Astrocyte of the cerebellum (primary cell): ENCODE measurements around the gene HDAC4.
A peak's percentile ranks its signal among the peaks of the same experiment; 100 is the strongest.

ENCODE experiments used
- DNase-seq: peaks from one replicate; pipeline ENCODE4 v3.0.0-alpha.2; 2011; ENCODE audit warnings: low read depth
- H3K4me3 ChIP-seq: 2 replicates; pipeline ENCODE4 v1.5.1; 2011; ENCODE audit warnings: mild to moderate bottlenecking, low read depth, low read length, moderate library complexity
- in situ Hi-C: cut with HindIII; loops from 2 replicates; pipeline ENCODE4 v1.10.0; 2017; ENCODE audit warnings: low sequenced_read_pairs
- TF ChIP-seq, protein P1 (sequence below): IDR thresholded peaks from 2 replicates; pipeline ENCODE4 v1.5.1; 2012; ENCODE audit warnings: low read length, low read depth, moderate library complexity, mild to moderate bottlenecking; ENCODE audit errors: missing control alignments

Gene HDAC4

DNA sequence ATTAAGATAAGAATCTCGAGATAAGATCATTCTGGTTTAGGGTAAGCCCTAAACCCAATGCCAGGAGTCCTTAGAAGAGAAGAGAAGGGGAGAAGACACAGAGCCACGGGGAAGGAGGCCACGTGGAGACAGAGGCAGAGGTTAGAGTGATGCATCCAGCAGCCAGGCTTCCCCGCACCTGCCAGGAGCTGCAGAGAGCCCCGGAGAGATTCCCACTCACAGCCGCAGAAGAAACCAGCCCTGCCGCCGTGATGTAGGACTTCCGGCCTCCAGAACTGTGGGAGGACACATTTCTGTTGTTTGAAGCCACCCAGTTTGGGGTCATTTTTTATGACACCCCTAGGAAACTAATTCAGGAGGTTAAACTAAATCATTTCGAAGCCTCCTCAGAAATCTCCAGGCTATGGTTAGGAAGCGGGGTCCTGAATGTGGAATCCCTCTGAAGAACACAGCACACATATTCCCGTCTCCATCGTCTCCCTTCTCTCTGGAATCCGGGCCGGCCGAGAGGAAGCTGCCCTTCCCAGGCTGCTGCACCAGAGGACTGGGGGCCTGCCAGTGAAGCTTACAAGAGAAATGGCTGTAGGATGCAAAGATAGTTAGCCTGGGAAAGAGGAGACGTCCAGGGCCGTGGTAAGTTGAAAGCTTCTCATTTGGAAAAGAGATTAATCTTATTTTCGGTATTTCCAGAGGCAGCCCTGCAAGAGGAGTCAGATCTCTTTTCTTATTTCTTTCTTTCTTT lies 396.4 kb downstream of the HDAC4 start:
- DNase-seq: no peak
- in situ Hi-C loops: loop anchor here (5.0 kb wide), 1 partner anchor 88 kb away; no protein-coding TSS in a partner anchor
- TF ChIP-seq, protein P1, sequence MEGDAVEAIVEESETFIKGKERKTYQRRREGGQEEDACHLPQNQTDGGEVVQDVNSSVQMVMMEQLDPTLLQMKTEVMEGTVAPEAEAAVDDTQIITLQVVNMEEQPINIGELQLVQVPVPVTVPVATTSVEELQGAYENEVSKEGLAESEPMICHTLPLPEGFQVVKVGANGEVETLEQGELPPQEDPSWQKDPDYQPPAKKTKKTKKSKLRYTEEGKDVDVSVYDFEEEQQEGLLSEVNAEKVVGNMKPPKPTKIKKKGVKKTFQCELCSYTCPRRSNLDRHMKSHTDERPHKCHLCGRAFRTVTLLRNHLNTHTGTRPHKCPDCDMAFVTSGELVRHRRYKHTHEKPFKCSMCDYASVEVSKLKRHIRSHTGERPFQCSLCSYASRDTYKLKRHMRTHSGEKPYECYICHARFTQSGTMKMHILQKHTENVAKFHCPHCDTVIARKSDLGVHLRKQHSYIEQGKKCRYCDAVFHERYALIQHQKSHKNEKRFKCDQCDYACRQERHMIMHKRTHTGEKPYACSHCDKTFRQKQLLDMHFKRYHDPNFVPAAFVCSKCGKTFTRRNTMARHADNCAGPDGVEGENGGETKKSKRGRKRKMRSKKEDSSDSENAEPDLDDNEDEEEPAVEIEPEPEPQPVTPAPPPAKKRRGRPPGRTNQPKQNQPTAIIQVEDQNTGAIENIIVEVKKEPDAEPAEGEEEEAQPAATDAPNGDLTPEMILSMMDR: no peak
- H3K4me3 ChIP-seq: no peak overlapping the region

DNA sequence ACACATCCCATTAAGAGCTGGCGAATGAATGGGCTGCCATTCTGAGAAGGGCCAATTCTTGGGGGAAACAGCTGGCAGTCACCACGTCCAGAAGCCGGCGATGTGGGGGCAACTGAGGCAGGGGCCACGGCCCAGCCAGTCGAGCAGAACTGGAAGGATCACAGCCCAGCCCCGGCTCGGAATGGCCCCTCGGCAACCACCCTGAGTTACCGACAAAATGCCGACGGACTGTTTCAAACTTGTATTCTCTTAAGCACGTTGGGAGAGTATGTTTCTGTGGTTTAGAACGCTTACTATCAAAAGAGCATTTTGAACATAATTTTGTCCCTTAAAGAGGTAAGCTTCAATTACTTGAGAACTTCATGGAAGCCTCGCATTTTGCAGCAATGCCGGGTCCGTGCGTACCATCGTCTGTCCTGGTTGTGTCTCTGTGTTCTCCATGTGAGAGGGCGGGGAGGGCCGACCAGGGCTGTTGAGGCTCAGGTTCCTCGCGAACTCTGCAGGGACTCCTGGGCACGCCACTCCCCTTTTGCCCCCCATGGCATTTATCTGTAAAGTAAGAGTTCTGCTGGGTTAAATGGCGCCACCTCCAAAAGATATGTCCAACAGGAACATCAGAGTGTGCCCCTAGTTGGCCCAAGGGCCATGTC lies 397.1 kb downstream of the HDAC4 start:
- in situ Hi-C loops: loop anchor here (5.0 kb wide), 1 partner anchor 89 kb away; no protein-coding TSS in a partner anchor
- TF ChIP-seq, protein P1: no peak
- DNase-seq: no peak
- H3K4me3 ChIP-seq: no peak overlapping the region

DNA sequence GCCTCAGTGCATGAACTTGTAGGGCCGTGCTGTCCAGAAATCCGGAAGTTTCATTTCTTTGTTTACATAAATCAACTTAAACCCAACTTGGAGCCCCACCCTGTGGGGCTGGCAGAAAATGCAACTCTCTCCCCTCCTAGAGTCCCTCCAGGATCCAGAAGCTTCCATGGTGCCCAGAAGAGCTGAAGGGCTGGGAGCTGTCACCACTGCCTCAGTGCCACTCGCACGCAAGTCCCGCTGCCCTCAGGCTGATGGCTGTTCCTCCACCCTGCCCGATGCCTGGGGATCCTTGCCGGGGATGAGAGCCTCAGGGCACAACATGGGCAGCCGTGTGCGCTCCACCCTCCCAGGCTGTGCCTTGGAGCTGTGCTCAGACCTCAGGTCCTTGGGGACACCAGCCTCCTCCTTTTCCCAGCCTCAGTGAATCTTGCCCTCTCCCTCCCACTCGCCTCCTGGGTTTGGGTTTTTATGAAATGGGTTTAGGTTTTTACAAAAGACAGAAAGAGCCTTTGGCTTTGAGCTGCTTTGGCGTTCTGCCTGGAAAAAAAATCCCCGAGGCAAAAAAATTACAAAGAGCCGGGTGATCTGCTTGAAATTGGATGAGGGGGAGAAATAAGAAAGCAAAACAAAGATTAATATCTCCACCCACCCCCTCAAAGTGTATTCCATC lies 397.7 kb downstream of the HDAC4 start:
- in situ Hi-C loops: loop anchor here (5.0 kb wide), 1 partner anchor 89 kb away; no protein-coding TSS in a partner anchor
- no peak overlapping the region for H3K4me3 ChIP-seq
- TF ChIP-seq, protein P1: peak; percentile 13
- peak; percentile 11 for DNase-seq

DNA sequence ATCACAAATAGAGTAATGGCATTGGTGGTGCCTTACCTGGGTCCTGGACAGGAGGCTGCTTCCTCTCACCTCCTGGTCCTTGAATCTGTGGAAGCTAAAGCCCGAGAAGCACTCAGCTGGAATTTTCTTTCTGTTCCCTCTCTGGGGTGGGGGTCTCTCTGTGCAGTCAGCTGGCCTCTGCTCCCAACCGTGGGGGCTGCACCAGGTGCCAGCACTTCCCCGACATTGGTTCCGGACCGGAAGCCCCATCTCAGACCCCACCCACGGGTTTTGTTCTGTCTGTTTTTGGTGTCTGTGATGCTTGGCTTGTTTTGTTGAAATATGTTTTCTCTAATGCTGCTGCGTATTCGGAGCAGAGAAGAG lies 398.2 kb downstream of the HDAC4 start:
- TF ChIP-seq, protein P1: no peak
- DNase-seq: no peak
- in situ Hi-C loops: loop anchor here (5.0 kb wide), 1 partner anchor 90 kb away; no protein-coding TSS in a partner anchor
- H3K4me3 ChIP-seq: no peak overlapping the region

DNA sequence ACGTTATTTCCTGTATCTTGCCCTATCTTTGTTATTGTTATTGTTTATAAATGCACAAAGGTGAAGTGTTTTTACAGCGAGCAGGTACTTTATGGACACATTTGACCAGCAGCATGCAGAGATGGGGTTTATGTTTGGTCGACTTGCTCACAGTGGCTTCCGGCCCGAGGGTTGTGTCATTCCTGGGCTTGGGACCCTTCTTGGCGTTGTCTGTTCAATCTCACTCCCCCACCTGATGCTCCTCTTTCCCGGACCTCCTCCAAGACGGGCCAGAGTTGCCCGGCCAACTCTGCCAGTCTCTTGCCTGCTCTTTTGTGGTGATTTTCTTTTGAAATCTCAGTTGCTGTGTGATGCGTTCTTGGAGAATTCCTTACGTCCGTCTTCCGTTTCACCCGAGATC lies 399.0 kb downstream of the HDAC4 start:
- DNase-seq: no peak
- in situ Hi-C loops: loop anchor here (5.0 kb wide), 1 partner anchor 91 kb away; no protein-coding TSS in a partner anchor
- TF ChIP-seq, protein P1: no peak
- H3K4me3 ChIP-seq: no peak overlapping the region

DNA sequence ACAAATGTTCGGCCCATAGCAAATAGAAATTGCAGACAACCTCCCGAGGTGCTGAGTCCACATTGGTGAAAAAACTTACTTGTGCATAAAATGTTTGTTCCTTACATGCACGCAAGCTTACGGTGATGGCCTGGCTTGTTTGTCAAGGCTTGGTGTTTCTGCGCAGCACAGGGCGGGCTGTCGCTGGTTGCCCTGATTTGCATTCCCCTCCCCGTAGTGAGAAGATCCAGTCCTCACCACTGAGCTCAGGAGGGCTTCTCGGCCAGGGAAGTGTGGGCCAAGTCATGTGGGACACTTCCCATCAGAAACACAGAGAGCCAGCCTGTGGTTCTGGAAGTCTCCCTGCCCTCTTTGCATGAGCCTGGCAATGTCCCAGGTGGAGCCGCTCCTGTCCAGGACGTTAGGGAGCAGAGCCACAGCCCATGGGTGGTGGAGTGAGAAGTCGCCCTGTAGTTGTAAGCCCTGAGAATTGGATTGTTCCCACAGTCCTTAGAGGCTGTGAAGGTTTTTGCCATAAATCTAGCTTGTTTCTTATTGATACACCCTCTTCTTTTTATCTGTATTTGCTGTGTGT lies 400.2 kb downstream of the HDAC4 start:
- in situ Hi-C loops: loop anchor here (5.0 kb wide), 1 partner anchor 92 kb away; no protein-coding TSS in a partner anchor
- DNase-seq: no peak
- H3K4me3 ChIP-seq: no peak overlapping the region
- TF ChIP-seq, protein P1: no peak
